ENCODE results near the gene GOLGB1.

Gene GOLGB1

GRCh38 chr3:121627211-121627610 is 122.3 kb downstream of the GOLGB1 start:
- DNase-seq: no peak

DNA sequence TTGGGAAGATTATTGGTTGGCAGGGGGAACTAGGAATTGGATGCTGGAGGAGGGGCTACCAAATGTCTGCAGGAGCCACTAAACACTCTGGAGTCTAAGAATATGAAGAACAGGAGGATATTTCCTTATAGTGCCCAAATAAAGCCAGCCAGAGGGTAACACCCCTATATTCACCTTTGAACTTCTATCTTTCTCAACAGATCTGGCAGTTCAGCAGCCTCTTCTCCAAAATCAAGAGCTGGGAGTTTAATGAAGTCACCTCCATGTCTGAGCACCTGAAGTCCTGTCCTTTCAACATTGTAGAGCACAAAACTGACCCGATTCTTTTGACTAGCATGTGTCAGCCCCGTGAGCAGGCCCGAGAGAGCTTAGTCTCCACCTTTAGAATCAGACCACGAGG is 123.0 kb downstream of the GOLGB1 start:
- no peak for DNase-seq

GRCh38 chr3:121624147-121624899 is 125.2 kb downstream of the GOLGB1 start:
- no peak for DNase-seq

DNA sequence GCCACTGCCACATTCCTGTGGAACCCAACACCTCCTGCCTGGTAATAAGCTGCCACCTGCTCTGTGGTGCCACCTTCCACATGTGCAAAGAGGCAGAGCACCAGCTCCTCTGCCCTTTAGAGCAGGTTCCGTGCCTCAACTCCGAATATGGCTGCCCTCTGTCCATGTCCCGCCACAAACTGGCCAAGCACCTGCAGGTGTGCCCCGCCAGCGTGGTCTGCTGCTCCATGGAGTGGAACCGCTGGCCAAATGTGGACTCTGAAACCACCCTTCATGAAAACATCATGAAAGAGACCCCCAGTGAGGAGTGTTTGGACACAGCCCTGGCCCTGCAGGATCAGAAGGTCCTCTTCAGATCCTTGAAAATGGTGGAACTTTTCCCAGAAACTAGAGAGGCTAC is 128.1 kb downstream of the GOLGB1 start:
- DNase-seq: no peak

GRCh38 chr3:121619691-121620090 is 129.8 kb downstream of the GOLGB1 start:
- DNase-seq: no peak

Data from NCI-H1092 treated with DMSO at 0.1 percent for 48 hours (cell line).